Fibroblast of skin of left quadriceps (primary cell): ENCODE results near the gene EN2.

Source experiments
- DNase-seq, 2 experiments: peaks; one replicate each; pipeline ENCODE4 v3.0.0-alpha.2; 2013; ENCODE audit warnings: low read depth in 2 of 2

EN2 gene

DNA sequence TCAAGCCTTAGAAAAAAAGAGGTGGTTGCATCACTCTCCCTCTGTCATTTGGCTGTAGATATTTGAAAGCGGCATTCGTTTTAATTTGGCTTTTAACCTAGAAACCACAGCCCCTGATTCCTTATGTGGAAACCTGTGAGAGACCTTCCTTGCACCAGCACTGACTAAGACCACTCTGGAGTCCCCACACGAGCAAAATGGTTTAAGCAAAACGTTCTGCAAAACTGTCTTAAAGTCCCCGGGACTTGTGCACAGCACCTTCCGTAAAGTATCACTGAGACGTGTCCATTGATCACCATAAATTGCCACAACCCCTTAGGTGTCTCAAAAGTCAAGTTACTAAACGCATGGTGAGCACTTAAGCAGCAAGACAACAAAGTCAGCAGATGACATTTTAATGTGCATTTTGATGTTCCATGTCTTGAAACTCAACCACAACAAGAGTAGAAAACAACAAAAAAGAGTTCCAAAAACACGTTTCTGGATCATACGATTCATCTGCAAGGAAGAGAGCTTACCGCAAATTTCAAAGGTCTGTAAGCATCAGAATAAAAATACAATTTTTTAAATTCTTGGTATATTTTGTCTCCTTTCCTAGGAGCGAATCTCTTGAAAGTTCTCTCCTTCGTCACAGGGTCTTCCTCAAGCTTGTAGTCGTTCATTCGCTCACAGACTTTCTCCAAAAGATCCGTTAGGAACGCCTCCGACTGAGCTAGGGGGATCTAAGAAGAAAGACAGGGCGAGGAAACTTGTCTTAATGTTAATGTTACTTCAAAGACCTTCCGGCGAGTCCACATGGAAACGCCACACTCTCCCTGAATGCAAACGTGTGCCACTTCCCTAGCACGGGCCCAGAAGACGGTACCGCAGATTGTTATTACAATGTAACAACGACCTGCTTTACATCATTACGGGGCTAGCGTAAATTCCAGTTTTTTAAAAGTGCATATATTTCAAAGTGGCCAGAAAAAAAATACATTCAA is 50.7 kb downstream of the EN2 start:
- no peak for DNase-seq

DNA sequence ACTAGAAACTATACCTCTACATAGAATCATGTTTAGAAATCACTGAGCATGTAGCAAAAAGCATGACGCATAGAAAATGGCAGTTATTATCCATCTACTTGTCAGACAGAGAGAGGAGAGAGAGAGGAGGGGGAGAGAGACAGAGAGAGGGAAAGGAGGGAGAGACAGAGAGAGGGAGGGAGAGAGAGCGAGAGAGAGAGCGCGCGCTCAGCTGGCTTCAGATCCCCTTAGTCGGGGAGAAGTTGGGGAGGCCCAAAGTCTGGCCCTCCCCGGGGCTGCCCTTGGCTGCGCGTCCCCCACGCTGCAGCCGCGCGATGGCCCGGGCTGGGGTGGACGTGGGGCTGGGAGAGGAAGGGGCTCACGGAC is 51.4 kb downstream of the EN2 start:
- no peak for DNase-seq

- DNase-seq, result no peak
These were observed 52.0 kb downstream of the EN2 start for GRCh38 chr7:155509725-155510551.

DNA sequence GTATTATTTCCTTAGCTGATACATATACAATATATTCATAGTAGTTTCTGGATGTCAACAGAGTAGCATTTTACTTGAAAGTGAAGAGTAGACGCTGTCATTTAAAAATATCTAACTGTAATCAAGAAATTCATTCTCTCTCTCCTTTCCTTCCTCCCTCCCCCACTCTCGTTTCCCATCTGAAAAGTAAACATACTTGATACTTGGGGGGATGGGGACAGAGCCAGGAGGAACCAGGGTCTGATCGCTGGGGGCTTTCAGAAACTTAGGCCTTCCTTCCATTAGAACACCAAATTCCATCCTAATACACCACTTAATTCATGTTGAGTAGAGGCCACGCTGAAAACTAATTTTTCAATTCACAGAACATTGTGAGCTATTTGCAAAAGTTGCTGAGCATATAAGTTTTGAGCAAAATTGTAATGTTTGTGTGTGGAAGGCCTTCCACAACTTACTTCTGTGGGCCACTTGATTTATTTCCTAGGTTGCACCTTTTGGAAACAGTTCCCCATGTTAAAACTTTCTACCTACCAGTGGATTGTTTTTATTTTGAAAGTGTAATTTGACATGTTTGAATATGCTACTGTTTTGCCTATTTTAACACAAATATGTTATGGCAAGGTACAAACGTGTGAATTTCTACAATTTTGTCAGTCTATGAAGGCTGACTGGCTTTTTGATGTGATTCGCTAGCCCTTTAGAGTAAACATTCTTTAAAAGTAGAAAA is 53.2 kb downstream of the EN2 start:
- no peak for DNase-seq

GRCh38 chr7:155511702-155511996 is 53.7 kb downstream of the EN2 start:
- no peak for DNase-seq

DNA sequence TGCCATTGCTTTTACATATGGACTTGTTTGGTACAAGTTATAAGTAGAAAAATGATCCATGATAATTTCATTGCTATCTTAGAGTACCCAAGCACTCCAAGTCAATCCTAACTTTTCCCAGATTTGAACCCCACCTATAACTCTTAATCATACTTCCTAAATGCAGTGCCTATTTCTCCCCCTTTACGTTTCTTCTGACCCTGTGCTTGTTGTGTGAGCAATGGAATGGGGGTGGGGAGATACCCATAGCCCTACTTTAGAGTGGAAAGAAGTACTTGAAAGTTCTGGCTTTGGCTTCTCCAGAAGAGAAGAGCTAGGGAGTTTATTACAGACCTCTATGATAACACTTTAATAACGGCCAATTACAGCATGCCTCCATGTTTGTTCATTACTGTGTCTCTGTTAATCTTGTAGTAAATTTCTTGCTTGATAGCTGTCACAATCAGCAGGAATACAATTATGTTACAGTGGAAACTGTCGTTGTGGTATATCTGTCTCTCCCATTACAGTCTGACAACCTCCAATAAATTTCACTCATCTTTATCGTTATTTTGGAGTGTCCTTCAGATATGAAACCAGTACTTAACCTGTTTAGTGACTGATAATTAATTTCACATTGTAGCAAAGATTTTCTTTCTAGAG is 54.4 kb downstream of the EN2 start:
- DNase-seq, result no peak

DNA sequence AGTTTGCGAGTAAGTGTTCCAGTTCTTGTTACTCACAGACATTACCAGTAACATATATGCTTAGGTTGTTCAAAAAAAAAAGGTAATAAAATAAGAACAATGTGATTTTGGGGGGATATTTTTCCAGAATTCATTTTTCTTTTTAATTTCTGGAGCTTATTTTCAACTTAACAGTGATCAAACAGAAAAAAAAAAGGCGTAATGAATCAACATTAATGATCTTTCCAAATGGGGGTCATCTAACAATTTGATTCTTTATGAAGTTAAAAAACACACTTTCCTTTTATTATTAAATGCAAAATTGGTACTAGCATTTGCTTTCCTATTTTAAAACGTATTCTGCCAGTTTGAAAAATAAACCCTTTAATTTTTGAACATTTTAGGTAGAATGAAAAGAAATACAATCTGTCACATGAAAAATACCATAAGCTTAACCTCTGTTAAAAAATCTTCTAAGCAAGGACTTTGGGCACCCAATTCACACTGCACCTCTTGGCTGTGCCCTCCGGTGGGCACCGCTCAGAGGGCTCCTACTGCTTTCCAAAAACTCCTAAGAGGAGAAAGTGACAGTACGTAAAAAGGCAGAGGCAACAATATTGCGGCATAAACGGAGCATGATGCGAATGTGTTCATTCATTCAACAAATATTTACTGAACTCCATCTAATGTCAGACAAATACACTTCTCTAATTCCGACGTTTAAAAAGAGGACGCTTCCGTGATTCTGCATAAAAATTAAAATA is 55.8 kb downstream of the EN2 start:
- no peak for DNase-seq

DNA sequence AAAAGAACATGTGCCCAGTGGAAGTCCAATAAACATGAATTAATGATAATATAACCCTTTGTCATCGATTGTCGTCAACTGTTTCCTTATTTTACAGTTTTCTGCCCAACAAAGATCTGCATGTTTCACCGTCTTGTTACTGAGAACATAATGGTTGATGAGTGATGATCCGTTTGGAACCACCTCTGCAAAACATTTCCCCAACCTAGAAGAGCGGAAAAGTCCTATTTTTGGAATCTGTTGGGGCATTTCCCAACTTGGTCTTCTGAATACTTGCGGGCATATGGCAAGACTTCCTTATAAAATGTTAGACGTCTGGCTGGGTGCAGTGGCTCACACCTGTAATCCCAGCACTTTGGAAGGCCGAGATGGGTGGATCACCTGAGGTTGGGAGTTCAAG is 56.4 kb downstream of the EN2 start:
- DNase-seq, result no peak
